HepG2 (cell line): ENCODE data around the gene FAM163B.

ENCODE experiments used
- CBFB ChIP-seq: sonication (generic); formaldehyde crosslinking; IDR thresholded peaks from 2 replicates; pipeline ENCODE4 v1.4.0; 2020; ENCODE audit warnings: missing genetic modification reagents
- CBX5 ChIP-seq: sonication (generic); formaldehyde crosslinking; IDR thresholded peaks from 2 replicates; pipeline ENCODE4 v1.4.0; 2020; ENCODE audit warnings: missing genetic modification reagents, borderline replicate concordance
- POLR2A ChIP-seq, 2 experiments: IDR thresholded peaks; 2 replicates each; pipeline ENCODE4 v1.6.1; 2011; ENCODE audit warnings: low read depth in 2 of 2, low read length in 2 of 2, mild to moderate bottlenecking in 1 of 2, moderate library complexity in 1 of 2; ENCODE audit not compliant: insufficient read depth in 1 of 2
- REL ChIP-seq: sonication (generic); formaldehyde crosslinking; conservative IDR thresholded peaks from 2 replicates; pipeline ENCODE4 v1.8.0; 2022; ENCODE audit warnings: mild to moderate bottlenecking, missing genetic modification reagents, moderate library complexity
- RFX5 ChIP-seq: IDR thresholded peaks from 2 replicates; pipeline ENCODE4 v1.6.1; 2011; ENCODE audit warnings: low read depth, low read length, improper control_type of control experiment
- TCF7L2 ChIP-seq: IDR thresholded peaks from 2 replicates; pipeline ENCODE4 v1.6.1; 2011; ENCODE audit warnings: mild to moderate bottlenecking, low read depth, low read length, moderate library complexity
- ZNF224 ChIP-seq: sonication (generic); formaldehyde crosslinking; IDR thresholded peaks from 2 replicates; pipeline ENCODE4 v1.5.0; 2020; ENCODE audit warnings: mild to moderate bottlenecking, missing genetic modification reagents
- TF ChIP-seq, protein P1 (sequence below): sonication (generic); formaldehyde crosslinking; IDR thresholded peaks from 2 replicates; pipeline ENCODE4 v1.5.0; 2020; ENCODE audit warnings: mild to moderate bottlenecking, missing genetic modification reagents, moderate library complexity
- TF ChIP-seq, protein P2 (sequence below): sonication (generic); formaldehyde crosslinking; IDR thresholded peaks from 2 replicates; pipeline ENCODE4 v1.8.0; 2022; ENCODE audit warnings: mild to moderate bottlenecking, missing genetic modification reagents; ENCODE audit not compliant: insufficient replicate concordance

DNA sequence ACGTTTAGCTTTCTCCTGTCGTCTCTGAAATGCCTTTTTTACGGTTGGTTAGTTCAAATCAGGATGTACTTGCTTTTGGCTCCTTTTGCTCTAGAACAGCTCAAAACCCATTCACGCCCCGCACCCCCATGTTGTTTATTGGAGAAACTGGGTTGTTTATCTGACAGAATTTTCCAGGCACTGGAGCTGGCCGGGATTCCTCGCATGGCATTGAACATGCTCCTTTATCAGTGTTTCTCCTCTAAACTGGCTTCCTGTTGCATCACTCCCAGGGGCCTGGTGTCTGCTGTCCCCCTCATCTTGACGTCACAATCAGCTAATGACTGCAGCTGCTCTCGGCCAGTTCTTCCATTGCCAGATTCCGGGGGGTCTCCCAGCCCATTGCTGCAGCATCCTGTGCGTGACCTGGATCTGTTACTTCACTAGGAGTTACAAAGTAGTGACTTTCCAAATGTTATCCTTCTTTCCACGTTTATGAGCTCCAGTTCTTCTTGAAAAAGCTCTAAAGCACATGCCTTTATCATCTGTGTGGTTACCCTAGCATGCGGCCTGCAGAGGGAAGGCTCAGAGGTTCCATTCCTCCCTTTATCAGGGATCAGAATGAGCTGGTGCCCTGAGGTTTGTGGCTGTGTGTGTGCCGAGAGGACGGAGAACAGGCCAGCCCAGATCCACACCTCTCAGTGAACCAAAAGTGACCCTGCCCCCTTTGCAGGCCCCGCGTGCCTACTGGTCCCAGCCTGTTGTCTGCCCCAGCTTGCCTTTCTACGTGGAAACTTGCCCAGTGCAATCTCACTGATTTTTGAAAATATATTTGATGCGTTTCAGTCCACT lies 27.5 kb downstream of the FAM163B start:
- TF ChIP-seq, protein P1, sequence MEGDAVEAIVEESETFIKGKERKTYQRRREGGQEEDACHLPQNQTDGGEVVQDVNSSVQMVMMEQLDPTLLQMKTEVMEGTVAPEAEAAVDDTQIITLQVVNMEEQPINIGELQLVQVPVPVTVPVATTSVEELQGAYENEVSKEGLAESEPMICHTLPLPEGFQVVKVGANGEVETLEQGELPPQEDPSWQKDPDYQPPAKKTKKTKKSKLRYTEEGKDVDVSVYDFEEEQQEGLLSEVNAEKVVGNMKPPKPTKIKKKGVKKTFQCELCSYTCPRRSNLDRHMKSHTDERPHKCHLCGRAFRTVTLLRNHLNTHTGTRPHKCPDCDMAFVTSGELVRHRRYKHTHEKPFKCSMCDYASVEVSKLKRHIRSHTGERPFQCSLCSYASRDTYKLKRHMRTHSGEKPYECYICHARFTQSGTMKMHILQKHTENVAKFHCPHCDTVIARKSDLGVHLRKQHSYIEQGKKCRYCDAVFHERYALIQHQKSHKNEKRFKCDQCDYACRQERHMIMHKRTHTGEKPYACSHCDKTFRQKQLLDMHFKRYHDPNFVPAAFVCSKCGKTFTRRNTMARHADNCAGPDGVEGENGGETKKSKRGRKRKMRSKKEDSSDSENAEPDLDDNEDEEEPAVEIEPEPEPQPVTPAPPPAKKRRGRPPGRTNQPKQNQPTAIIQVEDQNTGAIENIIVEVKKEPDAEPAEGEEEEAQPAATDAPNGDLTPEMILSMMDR (CRISPR knock-in tag) = no peak
- no peak for TF ChIP-seq REL (CRISPR knock-in tag)
- TF ChIP-seq CBFB = no peak
- TF ChIP-seq RFX5 = no peak
- no peak for TF ChIP-seq ZNF224 (CRISPR knock-in tag)
- TF ChIP-seq, protein P2, sequence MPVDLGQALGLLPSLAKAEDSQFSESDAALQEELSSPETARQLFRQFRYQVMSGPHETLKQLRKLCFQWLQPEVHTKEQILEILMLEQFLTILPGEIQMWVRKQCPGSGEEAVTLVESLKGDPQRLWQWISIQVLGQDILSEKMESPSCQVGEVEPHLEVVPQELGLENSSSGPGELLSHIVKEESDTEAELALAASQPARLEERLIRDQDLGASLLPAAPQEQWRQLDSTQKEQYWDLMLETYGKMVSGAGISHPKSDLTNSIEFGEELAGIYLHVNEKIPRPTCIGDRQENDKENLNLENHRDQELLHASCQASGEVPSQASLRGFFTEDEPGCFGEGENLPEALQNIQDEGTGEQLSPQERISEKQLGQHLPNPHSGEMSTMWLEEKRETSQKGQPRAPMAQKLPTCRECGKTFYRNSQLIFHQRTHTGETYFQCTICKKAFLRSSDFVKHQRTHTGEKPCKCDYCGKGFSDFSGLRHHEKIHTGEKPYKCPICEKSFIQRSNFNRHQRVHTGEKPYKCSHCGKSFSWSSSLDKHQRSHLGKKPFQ (CRISPR knock-in tag) = no peak
- no peak for TF ChIP-seq TCF7L2
- no peak for TF ChIP-seq CBX5 (CRISPR knock-in tag)
- no peak for TF ChIP-seq POLR2A (IDR thresholded peaks at IDR 0.05; ENCODE audit: insufficient read depth in 1 of 2, low read depth in 2 of 2, low read length in 2 of 2)
